Trophoblast cell (in vitro differentiated cells and primary cell): ENCODE results near the gene SCP2D1. TPM values are rescaled to one million over a fixed set of nuclear protein-coding genes. Genes with fewer than 3 reads are reported as not detected.

Experiments
- DNase-seq, 2 donors: peaks; one replicate each; pipeline ENCODE4 v3.0.0-alpha.2; 2016
- H2AFZ ChIP-seq: 2 replicates; pipeline ENCODE4 v1.6.1; 2013; ENCODE audit warnings: low read length, moderate library complexity, mild to moderate bottlenecking; ENCODE audit not compliant: insufficient read depth, poor library complexity
- H2AK5ac ChIP-seq: 2 replicates; pipeline ENCODE4 v1.6.1; 2013; ENCODE audit warnings: mild to moderate bottlenecking, low read length
- H2BK120ac ChIP-seq: 2 replicates; pipeline ENCODE4 v1.6.1; 2013; ENCODE audit warnings: low read length, mild to moderate bottlenecking, moderate library complexity; ENCODE audit not compliant: insufficient read depth, poor library complexity
- H2BK12ac ChIP-seq: 2 replicates; pipeline ENCODE4 v1.6.1; 2013; ENCODE audit warnings: mild to moderate bottlenecking, low read length, moderate library complexity
- H2BK5ac ChIP-seq: 2 replicates; pipeline ENCODE4 v1.6.1; 2013; ENCODE audit warnings: low read length, low read depth, moderate library complexity, mild to moderate bottlenecking; ENCODE audit not compliant: poor library complexity
- H3K14ac ChIP-seq: 2 replicates; pipeline ENCODE4 v1.6.1; 2013; ENCODE audit warnings: mild to moderate bottlenecking, low read length
- H3K18ac ChIP-seq: 2 replicates; pipeline ENCODE4 v1.6.1; 2013; ENCODE audit warnings: mild to moderate bottlenecking, low read length
- H3K23ac ChIP-seq: 2 replicates; pipeline ENCODE4 v1.6.1; 2013; ENCODE audit warnings: low read length
- H3K27ac ChIP-seq: 2 replicates; pipeline ENCODE4 v1.5.1; 2013; ENCODE audit warnings: low read depth, mild to moderate bottlenecking, inconsistent platforms, low read length, moderate library complexity
- H3K27me3 ChIP-seq: 2 replicates; pipeline ENCODE4 v1.6.1; 2013; ENCODE audit warnings: inconsistent platforms, mild to moderate bottlenecking, low read length, moderate library complexity; ENCODE audit not compliant: insufficient read depth
- H3K36me3 ChIP-seq, 2 experiments: 1 replicate in 1 of 2; 2 replicates in 1 of 2; pipeline ENCODE4 v1.6.1; 2013; ENCODE audit warnings: low read length in 2 of 2, mild to moderate bottlenecking in 2 of 2, moderate library complexity in 1 of 2; ENCODE audit not compliant: insufficient read depth in 2 of 2, control insufficient read depth in 1 of 2
- H3K4ac ChIP-seq: 2 replicates; pipeline ENCODE4 v1.6.1; 2013; ENCODE audit warnings: low read depth, mild to moderate bottlenecking, low read length, moderate library complexity
- H3K4me1 ChIP-seq, 2 experiments: 1 replicate in 1 of 2; 2 replicates in 1 of 2; pipeline ENCODE4 v1.6.1; 2013; ENCODE audit warnings: low read length in 2 of 2, mild to moderate bottlenecking in 2 of 2, moderate library complexity in 1 of 2; ENCODE audit not compliant: insufficient read depth in 2 of 2, control insufficient read depth in 1 of 2
- H3K4me2 ChIP-seq: 2 replicates; pipeline ENCODE4 v1.6.1; 2013; ENCODE audit warnings: inconsistent platforms, mild to moderate bottlenecking, low read length, moderate library complexity
- H3K4me3 ChIP-seq: 2 replicates; pipeline ENCODE4 v1.5.1; 2013; ENCODE audit warnings: mild to moderate bottlenecking, low read depth, low read length, inconsistent platforms
- H3K79me1 ChIP-seq: one replicate; pipeline ENCODE4 v1.6.1; 2013; ENCODE audit warnings: low read length
- H3K79me2 ChIP-seq: 2 replicates; pipeline ENCODE4 v1.6.1; 2013; ENCODE audit warnings: low read length, mild to moderate bottlenecking; ENCODE audit not compliant: control insufficient read depth, insufficient read depth, poor library complexity
- H3K9ac ChIP-seq: 2 replicates; pipeline ENCODE4 v1.6.1; 2013; ENCODE audit warnings: mild to moderate bottlenecking, low read length
- H3K9me3 ChIP-seq: 2 replicates; pipeline ENCODE4 v1.6.1; 2013; ENCODE audit warnings: low read depth, mild to moderate bottlenecking, control low read depth, inconsistent platforms, low read length; ENCODE audit not compliant: insufficient read depth
- H4K12ac ChIP-seq: 2 replicates; pipeline ENCODE4 v1.6.1; 2013; ENCODE audit warnings: low read depth, mild to moderate bottlenecking, low read length, moderate library complexity
- H4K8ac ChIP-seq: 2 replicates; pipeline ENCODE4 v1.6.1; 2013; ENCODE audit warnings: low read depth, mild to moderate bottlenecking, low read length, moderate library complexity
- H4K91ac ChIP-seq: one replicate; pipeline ENCODE4 v1.6.1; 2013; ENCODE audit warnings: low read depth, mild to moderate bottlenecking, low read length, moderate library complexity
- WGBS: extraction: QIAGEN DNeasy Blood & Tissue Kit; methylation state at CpG from one replicate; pipeline ENCODE4 v1.1.7; 2013; ENCODE audit warnings: missing lambda C conversion rate; ENCODE audit not compliant: insufficient read length, insufficient coverage; ENCODE audit errors: extremely low coverage; 5-methylcytosine and 5-hydroxymethylcytosine counted together
- polyA plus RNA-seq: library from polyadenylated mRNA; stranded (reverse); fragments of 200-250 nt; gene quantifications from 2 replicates; pipeline ENCODE4 v1.2.3, GENCODE V29; 2013

SCP2D1 gene
- not detected in 2 replicates for polyA plus RNA-seq

DNA sequence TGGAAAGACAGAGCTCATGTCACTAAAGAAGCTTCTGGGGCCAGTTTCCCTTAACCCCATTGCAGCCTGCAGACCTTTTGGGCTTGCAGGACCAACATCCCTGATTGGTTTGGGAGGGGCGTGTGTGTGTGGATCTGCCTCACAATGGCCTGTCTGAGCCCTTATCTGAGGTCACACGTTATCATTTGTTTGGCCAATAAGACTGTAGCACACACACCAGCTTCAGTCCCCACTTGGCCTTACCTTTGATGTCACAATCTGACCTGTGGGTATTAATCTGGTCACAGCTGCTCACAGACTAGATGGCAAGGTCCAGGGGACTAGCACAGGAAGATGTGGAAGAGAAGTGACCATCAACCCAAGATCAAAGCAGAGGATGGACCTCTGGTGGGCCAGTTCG, at the start of gene SCP2D1:
TSS of gene SCP2D1 (plus strand) at position 301 of the 400 bp plus-strand sequence. CDS start at position 334, 33 bp downstream.
- H4K91ac ChIP-seq, result no peak within 1 kb of the TSS
- no peak within 1 kb of the TSS for H2BK5ac ChIP-seq
- H3K9me3 ChIP-seq, result no peaks in the 10 kb centered on the region
- H3K79me1 ChIP-seq, result no peaks in the 10 kb centered on the region
- H3K4me3 ChIP-seq, result no peak within 1 kb of the TSS
- no peak within 1 kb of the TSS for H2AFZ ChIP-seq
- no peak within 1 kb of the TSS for H3K9ac ChIP-seq
- H3K27me3 ChIP-seq, result no peaks in the 10 kb centered on the region
- no peak within 1 kb of the TSS for H2BK12ac ChIP-seq
- H3K79me2 ChIP-seq, result no peaks in the 10 kb centered on the region
- H3K14ac ChIP-seq, result no peak within 1 kb of the TSS
- no peaks in the 10 kb centered on the region for H3K36me3 ChIP-seq
- H3K18ac ChIP-seq, result no peak within 1 kb of the TSS
- no peak for DNase-seq
- no peaks in the 10 kb centered on the region for H3K4me1 ChIP-seq
- H3K4me2 ChIP-seq, result no peak within 1 kb of the TSS
- no peak within 1 kb of the TSS for H3K23ac ChIP-seq
- no peak within 1 kb of the TSS for H4K12ac ChIP-seq
- H2AK5ac ChIP-seq, result no peak within 1 kb of the TSS
- no peak within 1 kb of the TSS for H3K27ac ChIP-seq
- H2BK120ac ChIP-seq, result no peak within 1 kb of the TSS
- H3K4ac ChIP-seq, result no peak within 1 kb of the TSS
- no CpG with 5 or more reads among the region's 3 CpGs for WGBS
- no peak within 1 kb of the TSS for H4K8ac ChIP-seq

DNA sequence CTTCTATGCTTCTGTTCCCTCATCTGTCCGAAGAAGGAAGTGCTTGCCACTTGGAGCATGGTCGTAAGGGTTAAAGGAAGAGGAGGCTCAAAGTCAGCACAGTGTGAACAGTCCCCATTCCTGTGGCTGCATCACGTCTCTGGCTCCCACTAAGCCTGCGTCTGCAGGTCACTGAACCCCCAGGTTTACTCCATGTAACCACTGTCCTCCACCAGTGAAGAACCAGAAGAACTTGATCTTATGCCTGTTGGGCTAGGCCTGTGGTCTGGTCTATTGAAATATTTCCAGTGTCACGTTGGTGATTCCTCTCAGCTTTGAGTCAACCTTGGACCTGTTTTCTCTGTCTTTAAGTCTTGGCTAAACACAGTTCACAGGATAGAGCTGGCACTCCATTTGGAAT, 45.9 kb upstream of the SCP2D1 start:
- H3K4me2 ChIP-seq, result no peak overlapping the region
- H3K14ac ChIP-seq, result no peak overlapping the region
- WGBS, result no CpG with 5 or more reads among the region's 5 CpGs
- no peak overlapping the region for H3K4ac ChIP-seq
- no peak overlapping the region for H3K18ac ChIP-seq
- no peak overlapping the region for H4K91ac ChIP-seq
- H4K12ac ChIP-seq, result no peak overlapping the region
- no peaks in the 10 kb centered on the region for H3K79me2 ChIP-seq
- H3K4me1 ChIP-seq, result no peaks in the 10 kb centered on the region
- no peak for DNase-seq
- no peaks in the 10 kb centered on the region for H3K36me3 ChIP-seq
- H3K9ac ChIP-seq, result no peak overlapping the region
- H3K23ac ChIP-seq, result no peak overlapping the region
- no peaks in the 10 kb centered on the region for H3K9me3 ChIP-seq
- no peak overlapping the region for H2BK120ac ChIP-seq
- H2BK12ac ChIP-seq, result no peak overlapping the region
- no peak overlapping the region for H2BK5ac ChIP-seq
- H4K8ac ChIP-seq, result no peak overlapping the region
- no peak overlapping the region for H3K27ac ChIP-seq
- H3K27me3 ChIP-seq, result no peaks in the 10 kb centered on the region
- no peaks in the 10 kb centered on the region for H3K79me1 ChIP-seq
- H2AFZ ChIP-seq, result no peak overlapping the region
- no peak overlapping the region for H2AK5ac ChIP-seq
- H3K4me3 ChIP-seq, result no peak overlapping the region

DNA sequence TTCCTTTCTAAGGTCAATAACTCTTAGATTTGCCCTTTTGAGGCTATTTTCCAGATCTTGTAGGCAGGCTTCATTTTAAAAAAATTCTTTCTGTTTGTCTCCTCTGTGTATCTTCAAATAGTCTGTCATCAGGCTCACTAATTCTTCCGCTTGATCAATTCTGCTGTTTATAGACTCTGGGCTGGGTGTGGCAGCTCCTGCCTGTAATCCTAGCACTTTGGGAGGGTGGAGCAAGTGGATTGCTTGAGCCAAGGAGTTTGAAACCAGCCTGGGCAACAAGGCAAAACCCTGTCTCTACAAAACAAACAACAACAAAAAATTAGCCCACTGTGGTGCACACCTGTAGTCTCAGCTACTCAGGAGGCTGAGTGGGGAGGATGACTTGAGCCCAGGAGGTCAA, 40.0 kb upstream of the SCP2D1 start:
- no peak overlapping the region for H3K27ac ChIP-seq
- no peak overlapping the region for H3K18ac ChIP-seq
- no peak overlapping the region for H3K23ac ChIP-seq
- no peaks in the 10 kb centered on the region for H3K27me3 ChIP-seq
- H2BK5ac ChIP-seq, result no peak overlapping the region
- WGBS, result no CpG with 5 or more reads among the region's 1 CpG
- H2AFZ ChIP-seq, result no peak overlapping the region
- no peak overlapping the region for H3K4ac ChIP-seq
- no peak overlapping the region for H3K4me3 ChIP-seq
- H2BK120ac ChIP-seq, result no peak overlapping the region
- no peak overlapping the region for H3K14ac ChIP-seq
- no peak overlapping the region for H2AK5ac ChIP-seq
- H3K79me1 ChIP-seq, result no peaks in the 10 kb centered on the region
- no peaks in the 10 kb centered on the region for H3K9me3 ChIP-seq
- H3K36me3 ChIP-seq, result no peaks in the 10 kb centered on the region
- no peak overlapping the region for H3K9ac ChIP-seq
- H2BK12ac ChIP-seq, result no peak overlapping the region
- no peak overlapping the region for H4K8ac ChIP-seq
- H3K79me2 ChIP-seq, result no peaks in the 10 kb centered on the region
- H3K4me1 ChIP-seq, result peaks cover 6 to 9% of the 10 kb centered on the region in 2 experiments
- H4K12ac ChIP-seq, result no peak overlapping the region
- no peak for DNase-seq
- H3K4me2 ChIP-seq, result no peak overlapping the region
- no peak overlapping the region for H4K91ac ChIP-seq

DNA sequence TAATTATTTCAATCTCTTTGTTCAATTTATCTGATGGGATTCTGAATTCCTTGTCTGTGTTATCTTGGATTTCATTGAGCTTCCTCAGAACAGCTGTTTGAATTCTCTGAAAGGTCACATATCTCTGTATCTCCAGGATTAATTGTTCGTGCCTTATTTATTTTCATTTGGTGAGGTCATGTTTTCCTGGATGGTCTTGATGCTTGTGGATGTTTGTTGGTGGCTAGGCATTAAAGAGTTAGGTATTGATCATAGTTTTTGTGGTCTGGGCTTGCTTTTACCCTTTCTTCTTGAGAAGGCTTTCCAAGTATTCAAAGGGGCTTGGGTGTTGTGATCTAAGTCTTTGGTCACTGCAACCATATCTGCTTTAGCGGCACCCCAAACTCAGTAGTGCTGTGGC, 39.4 kb upstream of the SCP2D1 start:
- Histone ChIP-seq H3K79me1 (no peaks in the 10 kb centered on the region), H4K8ac (no peak overlapping the region), H3K4ac (no peak overlapping the region), H3K4me1 (peaks cover 6 to 15% of the 10 kb centered on the region in 2 experiments), H3K4me3 (no peak overlapping the region), H3K36me3 (no peaks in the 10 kb centered on the region), H2BK12ac (no peak overlapping the region), H3K27ac (no peak overlapping the region), H3K23ac (no peak overlapping the region), H3K14ac (no peak overlapping the region), H3K4me2 (no peak overlapping the region), H3K9me3 (no peaks in the 10 kb centered on the region), H3K27me3 (no peaks in the 10 kb centered on the region), H4K91ac (no peak overlapping the region), H2AK5ac (no peak overlapping the region), H2BK120ac (no peak overlapping the region), H2BK5ac (no peak overlapping the region), H3K9ac (no peak overlapping the region), H2AFZ (no peak overlapping the region), H4K12ac (no peak overlapping the region), H3K18ac (no peak overlapping the region), H3K79me2 (no peaks in the 10 kb centered on the region)
- no CpG with 5 or more reads among the region's 2 CpGs for WGBS
- DNase-seq, result no peak
